ENCODE data around the gene LIG3. TPM values are rescaled to one million over a fixed set of nuclear protein-coding genes. Genes with fewer than 3 reads are reported as not detected.

Gene LIG3
- total and polyA plus RNA-seq, 2 of the 13 experiments (the other 11 are each of a cell fraction or from before 2014, with no cell fraction given) = 34.4 to 36.2 TPM

DNA sequence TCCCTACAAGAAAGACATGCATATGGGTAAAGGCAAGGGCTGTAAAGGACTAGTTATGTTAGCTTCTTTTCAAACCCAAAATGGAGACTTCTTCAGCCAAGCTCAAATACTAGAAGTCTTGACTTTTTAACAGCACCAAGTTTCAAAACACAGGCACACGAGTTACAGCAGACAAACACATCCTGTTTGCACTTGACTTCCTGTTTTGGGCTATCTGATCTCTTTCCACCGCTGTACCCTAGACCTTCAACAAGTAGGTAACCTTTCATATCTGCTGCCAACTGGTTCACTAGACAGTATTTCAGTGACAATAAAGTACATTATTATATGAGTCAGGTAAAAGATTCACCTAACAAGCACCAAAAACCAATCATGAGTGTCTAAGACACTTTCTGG is 70.9 kb downstream of the LIG3 start (continued):
- TF ChIP-seq TARDBP (CRISPR knock-in tag; IDR thresholded peaks at IDR 0.05) (no peak), SALL2 (CRISPR knock-in tag; IDR thresholded peaks at IDR 0.05) (no peak), ELF1 (CRISPR knock-in tag; IDR thresholded peaks at IDR 0.05) (peak; percentile 73), HOXD1 (CRISPR knock-in tag; IDR thresholded peaks at IDR 0.05) (no peak), GLI4 (CRISPR knock-in tag; IDR thresholded peaks at IDR 0.05; ENCODE audit: borderline replicate concordance) (no peak), SP140L (CRISPR knock-in tag; IDR thresholded peaks at IDR 0.05; ENCODE audit: borderline replicate concordance) (no peak), RXRA (CRISPR knock-in tag; IDR thresholded peaks at IDR 0.05) (no peak), HOXA3 (CRISPR knock-in tag; IDR thresholded peaks at IDR 0.05) (peak; percentile 34; the same call in 1 of the 2 replicates), SMARCE1 (IDR thresholded peaks at IDR 0.05; ENCODE audit: borderline replicate concordance) (no peak), CEBPG (CRISPR knock-in tag; IDR thresholded peaks at IDR 0.05) (peak; percentile 66), SOX6 (IDR thresholded peaks at IDR 0.05) (no peak), SOX6 (CRISPR knock-in tag; IDR thresholded peaks at IDR 0.05) (peak; percentile 32; the same call in 1 of the 2 replicates), PAWR (CRISPR knock-in tag; IDR thresholded peaks at IDR 0.05; ENCODE audit: borderline replicate concordance) (no peak), SIN3B (IDR thresholded peaks at IDR 0.05; ENCODE audit: low read length) (0 out of 2 replicates have a peak, but pooled peaks have one; percentile 22), ZNF232 (CRISPR knock-in tag; IDR thresholded peaks at IDR 0.05; ENCODE audit: borderline replicate concordance) (no peak), ZNF432 (CRISPR knock-in tag; IDR thresholded peaks at IDR 0.05; ENCODE audit: borderline replicate concordance) (no peak), NBN (conservative IDR thresholded peaks at IDR 0.05) (no peak), ZNF569 (CRISPR knock-in tag; IDR thresholded peaks at IDR 0.05; ENCODE audit: borderline replicate concordance) (no peak), KAT2B (IDR thresholded peaks at IDR 0.05; ENCODE audit: borderline replicate concordance, low read depth, low read length) (no peak)
- TF ChIP-seq, protein P1, sequence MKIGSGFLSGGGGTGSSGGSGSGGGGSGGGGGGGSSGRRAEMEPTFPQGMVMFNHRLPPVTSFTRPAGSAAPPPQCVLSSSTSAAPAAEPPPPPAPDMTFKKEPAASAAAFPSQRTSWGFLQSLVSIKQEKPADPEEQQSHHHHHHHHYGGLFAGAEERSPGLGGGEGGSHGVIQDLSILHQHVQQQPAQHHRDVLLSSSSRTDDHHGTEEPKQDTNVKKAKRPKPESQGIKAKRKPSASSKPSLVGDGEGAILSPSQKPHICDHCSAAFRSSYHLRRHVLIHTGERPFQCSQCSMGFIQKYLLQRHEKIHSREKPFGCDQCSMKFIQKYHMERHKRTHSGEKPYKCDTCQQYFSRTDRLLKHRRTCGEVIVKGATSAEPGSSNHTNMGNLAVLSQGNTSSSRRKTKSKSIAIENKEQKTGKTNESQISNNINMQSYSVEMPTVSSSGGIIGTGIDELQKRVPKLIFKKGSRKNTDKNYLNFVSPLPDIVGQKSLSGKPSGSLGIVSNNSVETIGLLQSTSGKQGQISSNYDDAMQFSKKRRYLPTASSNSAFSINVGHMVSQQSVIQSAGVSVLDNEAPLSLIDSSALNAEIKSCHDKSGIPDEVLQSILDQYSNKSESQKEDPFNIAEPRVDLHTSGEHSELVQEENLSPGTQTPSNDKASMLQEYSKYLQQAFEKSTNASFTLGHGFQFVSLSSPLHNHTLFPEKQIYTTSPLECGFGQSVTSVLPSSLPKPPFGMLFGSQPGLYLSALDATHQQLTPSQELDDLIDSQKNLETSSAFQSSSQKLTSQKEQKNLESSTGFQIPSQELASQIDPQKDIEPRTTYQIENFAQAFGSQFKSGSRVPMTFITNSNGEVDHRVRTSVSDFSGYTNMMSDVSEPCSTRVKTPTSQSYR (CRISPR knock-in tag; IDR thresholded peaks at IDR 0.05; ENCODE audit: borderline replicate concordance) = no peak
- TF ChIP-seq, protein P2, sequence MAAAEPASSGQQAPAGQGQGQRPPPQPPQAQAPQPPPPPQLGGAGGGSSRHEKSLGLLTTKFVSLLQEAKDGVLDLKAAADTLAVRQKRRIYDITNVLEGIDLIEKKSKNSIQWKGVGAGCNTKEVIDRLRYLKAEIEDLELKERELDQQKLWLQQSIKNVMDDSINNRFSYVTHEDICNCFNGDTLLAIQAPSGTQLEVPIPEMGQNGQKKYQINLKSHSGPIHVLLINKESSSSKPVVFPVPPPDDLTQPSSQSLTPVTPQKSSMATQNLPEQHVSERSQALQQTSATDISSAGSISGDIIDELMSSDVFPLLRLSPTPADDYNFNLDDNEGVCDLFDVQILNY (CRISPR knock-in tag; conservative IDR thresholded peaks at IDR 0.05) = no peak
- TF ChIP-seq, protein P3, sequence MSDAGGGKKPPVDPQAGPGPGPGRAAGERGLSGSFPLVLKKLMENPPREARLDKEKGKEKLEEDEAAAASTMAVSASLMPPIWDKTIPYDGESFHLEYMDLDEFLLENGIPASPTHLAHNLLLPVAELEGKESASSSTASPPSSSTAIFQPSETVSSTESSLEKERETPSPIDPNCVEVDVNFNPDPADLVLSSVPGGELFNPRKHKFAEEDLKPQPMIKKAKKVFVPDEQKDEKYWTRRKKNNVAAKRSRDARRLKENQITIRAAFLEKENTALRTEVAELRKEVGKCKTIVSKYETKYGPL (CRISPR knock-in tag; IDR thresholded peaks at IDR 0.05) = no peak
- TF ChIP-seq, protein P4, sequence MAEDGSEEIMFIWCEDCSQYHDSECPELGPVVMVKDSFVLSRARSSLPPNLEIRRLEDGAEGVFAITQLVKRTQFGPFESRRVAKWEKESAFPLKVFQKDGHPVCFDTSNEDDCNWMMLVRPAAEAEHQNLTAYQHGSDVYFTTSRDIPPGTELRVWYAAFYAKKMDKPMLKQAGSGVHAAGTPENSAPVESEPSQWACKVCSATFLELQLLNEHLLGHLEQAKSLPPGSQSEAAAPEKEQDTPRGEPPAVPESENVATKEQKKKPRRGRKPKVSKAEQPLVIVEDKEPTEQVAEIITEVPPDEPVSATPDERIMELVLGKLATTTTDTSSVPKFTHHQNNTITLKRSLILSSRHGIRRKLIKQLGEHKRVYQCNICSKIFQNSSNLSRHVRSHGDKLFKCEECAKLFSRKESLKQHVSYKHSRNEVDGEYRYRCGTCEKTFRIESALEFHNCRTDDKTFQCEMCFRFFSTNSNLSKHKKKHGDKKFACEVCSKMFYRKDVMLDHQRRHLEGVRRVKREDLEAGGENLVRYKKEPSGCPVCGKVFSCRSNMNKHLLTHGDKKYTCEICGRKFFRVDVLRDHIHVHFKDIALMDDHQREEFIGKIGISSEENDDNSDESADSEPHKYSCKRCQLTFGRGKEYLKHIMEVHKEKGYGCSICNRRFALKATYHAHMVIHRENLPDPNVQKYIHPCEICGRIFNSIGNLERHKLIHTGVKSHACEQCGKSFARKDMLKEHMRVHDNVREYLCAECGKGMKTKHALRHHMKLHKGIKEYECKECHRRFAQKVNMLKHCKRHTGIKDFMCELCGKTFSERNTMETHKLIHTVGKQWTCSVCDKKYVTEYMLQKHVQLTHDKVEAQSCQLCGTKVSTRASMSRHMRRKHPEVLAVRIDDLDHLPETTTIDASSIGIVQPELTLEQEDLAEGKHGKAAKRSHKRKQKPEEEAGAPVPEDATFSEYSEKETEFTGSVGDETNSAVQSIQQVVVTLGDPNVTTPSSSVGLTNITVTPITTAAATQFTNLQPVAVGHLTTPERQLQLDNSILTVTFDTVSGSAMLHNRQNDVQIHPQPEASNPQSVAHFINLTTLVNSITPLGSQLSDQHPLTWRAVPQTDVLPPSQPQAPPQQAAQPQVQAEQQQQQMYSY (CRISPR knock-in tag; IDR thresholded peaks at IDR 0.05) = no peak
- TF ChIP-seq, protein P5, sequence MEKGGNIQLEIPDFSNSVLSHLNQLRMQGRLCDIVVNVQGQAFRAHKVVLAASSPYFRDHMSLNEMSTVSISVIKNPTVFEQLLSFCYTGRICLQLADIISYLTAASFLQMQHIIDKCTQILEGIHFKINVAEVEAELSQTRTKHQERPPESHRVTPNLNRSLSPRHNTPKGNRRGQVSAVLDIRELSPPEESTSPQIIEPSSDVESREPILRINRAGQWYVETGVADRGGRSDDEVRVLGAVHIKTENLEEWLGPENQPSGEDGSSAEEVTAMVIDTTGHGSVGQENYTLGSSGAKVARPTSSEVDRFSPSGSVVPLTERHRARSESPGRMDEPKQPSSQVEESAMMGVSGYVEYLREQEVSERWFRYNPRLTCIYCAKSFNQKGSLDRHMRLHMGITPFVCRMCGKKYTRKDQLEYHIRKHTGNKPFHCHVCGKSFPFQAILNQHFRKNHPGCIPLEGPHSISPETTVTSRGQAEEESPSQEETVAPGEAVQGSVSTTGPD (CRISPR knock-in tag; IDR thresholded peaks at IDR 0.05) = no peak; the same call in 1 of the 2 replicates

Measured in HepG2 (cell line).